TTC549 (cell line): Measurements from ENCODE around the gene KCNMA1.
"Not testable (repeated sequence)": the region's sequence is repeated elsewhere in the genome, so short reads cannot be mapped to it uniquely, and the experiment has no call there.

ENCODE experiments used
- FAIRE-seq: peaks from 2 replicates; lab custom pipeline; 2012; peaks lifted over from hg19 to GRCh38; lab: Jason Lieb, UNC

The KCNMA1 gene

GRCh38 chr10:77637532-77638320, at the start of gene KCNMA1:
KCNMA1 (minus strand) TSS chr10:77637808.
- no peak for FAIRE-seq

DNA sequence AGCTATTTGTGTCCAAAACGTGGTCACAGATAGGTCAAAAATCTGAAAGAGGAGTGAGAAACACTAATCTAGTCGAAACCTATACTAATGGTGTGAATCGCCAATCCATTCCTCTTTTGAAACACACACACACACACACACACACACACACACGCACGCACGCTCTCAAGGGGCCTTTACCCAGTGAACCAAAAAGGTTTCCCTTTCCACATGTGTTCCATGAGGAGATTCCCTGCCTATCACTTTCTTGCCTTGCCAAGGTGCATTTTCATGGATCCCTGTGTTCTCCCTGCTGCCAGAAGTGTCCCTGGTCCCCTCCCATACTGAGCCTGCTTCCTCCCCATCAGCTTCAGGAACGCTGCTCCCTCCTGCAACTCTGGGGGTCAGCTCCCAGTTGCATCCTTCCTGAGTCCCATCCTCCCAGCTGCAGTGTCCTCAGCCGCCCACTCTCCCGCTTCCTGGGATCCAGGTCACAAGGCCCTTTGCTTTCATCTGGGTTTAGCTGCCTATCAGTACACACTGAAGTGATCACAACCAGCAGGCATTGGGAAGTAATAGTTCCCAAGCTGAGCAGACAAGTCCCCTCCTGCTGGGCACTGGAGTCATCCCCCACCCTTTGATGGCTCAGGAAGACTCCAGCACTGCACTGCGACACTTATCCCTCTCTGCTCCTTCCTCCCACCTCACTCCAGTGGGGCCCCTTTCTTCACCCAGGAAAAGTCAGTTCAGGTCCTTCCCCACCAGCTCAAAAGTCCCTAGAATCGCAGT, 49.2 kb upstream of the KCNMA1 start:
- no peak for FAIRE-seq

DNA sequence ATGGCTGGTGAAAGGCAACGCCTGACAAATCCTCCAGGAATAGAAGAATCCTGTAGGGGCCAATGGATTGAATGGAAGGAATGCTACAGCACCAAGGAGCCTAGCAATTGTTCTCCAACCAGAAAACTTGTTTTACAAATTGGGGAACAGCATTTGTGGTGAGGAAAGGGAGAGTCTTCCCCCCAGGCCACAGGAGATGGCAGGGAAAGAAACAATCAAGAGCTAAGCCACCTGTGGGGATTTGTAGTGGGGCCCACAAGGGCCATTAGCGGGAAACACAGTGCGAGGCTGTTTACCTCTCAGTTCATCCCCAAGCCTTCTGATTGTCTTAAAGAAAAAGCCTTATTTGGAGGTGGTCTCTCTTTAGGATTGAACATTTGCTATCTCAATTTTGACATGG, 48.5 kb upstream of the KCNMA1 start:
- FAIRE-seq, result no peak

GRCh38 chr10:77685432-77685831, 47.8 kb upstream of the KCNMA1 start:
- no peak for FAIRE-seq

DNA sequence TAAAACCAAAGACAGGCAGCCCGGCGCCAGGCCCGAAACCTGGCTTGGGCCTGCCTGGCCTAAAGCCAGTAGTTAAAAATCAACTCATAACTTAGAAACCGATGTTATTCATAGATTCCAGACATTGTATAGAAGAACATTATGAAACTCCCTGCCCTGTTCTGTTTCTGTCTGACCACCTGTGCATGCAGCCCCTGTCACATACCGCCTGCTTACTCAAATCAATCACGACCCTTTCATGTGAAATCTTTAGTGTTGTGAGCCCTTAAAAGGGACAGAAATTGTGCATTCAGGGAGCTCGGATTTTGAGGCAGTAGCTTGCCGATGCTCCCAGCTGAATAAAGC, 45.5 kb upstream of the KCNMA1 start:
- not testable (repeated sequence) for FAIRE-seq

- no peak for FAIRE-seq
Observed at GRCh38 chr10:77682393-77683087, 44.9 kb upstream of the KCNMA1 start.

DNA sequence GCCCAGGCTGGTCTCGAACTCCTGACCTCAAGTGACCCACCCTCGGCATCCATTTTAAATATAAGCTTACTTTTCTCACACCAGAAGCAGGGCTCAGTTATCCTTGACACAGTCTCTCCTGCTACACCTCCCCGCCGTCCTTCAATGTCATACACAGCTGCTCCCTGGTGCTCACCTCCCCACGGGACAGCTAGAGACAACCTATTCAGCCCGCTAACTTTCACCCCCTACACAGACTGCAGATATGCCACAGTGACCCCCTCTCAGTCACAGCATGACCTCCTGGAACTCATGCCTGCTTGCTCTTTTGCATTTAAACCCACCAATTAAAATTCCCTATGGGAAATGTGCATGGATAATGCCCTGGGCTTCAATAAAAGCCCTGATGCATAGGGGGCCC, 44.2 kb upstream of the KCNMA1 start:
- FAIRE-seq, result no peak

GRCh38 chr10:77680811-77681210, 43.2 kb upstream of the KCNMA1 start:
- no peak for FAIRE-seq

DNA sequence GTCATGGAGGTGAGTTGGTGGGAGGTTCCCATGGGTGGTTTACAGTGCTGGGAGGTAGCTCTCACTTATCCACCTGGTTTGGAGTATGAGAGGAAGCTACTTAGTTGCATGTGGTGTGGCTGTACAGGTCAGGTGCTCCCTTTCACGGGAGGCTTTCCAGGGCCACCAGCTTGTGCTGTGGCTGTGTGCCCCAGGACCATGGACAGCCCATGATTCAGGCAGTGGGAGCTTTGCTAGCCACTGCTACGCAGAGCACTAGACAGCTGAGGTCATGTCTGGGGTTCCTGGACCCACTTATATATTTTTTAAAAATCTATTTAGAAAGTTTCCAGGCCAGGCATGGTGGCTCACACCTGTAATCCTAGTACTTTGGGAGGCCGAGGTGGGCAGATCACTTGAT, 42.5 kb upstream of the KCNMA1 start:
- no peak for FAIRE-seq

GRCh38 chr10:77679217-77679616, 41.6 kb upstream of the KCNMA1 start:
- no peak for FAIRE-seq

- FAIRE-seq, result no peak
Observed at GRCh38 chr10:77678146-77678545, 40.5 kb upstream of the KCNMA1 start.

DNA sequence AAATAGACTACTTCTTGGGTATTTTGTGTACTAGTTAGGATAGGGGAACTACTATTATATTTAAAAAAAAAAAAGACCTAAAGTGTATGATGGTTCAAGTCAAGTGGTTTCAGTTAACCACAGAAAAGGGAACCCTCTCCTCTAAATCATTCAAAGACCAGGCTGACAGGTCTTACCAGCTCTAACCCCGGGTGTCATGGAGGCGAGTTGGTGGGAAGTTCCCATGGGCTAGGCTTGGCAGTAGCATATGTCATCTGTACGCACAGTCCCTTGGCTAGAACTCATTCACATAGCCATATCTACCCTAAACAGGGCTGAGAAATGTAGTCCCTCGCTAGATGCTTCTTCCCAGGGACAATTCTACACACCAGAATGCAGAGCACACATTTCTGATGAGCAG, 37.7 kb upstream of the KCNMA1 start:
- no peak for FAIRE-seq

- no peak for FAIRE-seq
Observed at GRCh38 chr10:77673515-77674140, 36.0 kb upstream of the KCNMA1 start.

DNA sequence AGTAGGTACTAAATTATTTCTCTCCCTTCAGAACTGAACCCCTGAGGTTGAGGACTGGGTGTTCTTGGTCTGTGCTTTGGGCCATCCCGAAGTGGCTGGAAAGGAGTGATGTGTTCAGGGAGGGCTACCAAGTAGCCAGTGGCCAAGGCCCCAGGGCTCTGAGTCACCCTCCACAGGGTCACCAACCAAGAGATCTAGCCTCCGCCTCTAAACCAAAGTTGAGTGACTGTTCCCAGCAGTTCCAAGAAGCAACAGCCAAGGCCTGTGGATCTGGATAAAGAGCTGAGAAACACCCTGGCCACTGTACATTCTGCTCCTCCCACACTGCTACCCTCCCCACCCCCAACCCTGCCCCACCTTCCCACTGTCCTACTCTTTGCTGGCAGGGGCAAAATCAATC, 35.5 kb upstream of the KCNMA1 start:
- FAIRE-seq, result no peak

DNA sequence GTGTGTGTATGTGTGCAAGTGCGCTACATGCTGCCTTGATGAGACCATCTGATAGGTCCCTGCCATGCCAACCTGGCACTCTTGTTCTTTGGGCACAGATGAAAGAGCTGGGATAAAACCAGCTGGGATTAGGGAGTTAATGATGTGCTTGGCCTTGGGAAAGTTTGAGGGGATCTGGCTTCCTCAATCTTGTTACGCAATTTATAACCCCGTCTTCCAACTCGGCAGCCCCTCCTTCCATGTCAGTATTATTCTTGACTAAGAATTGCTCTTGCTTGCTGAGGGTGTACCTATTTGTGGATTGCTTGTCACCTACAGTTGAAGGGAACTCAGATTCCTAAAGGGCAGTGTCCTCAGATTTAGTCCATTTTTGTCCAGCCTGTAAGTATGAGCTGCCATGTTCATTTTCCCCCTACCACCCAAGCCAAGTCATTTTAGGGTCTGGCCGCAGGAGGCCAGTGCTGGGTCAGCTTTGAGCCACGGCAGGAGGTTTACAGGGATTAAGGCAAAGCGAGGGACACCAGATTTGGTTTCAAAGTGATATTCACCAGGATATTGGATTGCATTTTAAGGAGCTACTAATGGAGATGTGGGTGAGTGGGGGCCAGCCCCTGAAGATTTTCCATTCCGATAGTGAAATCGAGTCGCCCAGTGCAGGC, 34.1 kb upstream of the KCNMA1 start:
- FAIRE-seq, result no peak

DNA sequence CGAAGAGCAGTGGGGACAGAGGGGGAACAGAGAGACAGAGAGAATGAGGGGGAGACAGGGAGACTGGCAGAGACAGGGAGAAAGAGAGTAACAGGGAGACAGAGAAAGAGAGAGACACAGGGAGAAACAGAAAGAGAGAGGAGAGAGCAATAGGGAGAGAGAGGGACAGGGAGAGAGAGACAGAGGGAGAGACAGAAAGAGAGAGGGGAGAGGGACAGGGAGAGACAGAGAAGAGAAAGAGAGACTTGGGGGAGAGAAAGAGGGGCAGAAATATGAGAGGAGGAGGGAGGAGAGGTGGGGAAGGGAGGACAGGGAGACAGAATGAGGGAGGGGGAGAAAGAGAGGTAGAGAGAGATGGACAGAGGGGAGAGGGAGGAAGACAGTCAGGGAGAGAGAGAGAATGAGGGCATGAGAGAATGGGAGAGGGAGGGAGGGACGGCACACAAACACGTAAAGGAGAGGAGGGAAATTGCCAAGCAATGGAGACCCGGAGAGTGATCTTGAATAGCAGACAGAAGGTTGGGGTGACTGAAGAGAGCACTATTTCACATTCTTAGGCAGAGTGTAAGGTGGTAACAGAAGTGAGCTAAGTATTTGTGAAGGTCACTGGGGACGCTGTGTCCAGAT, 33.3 kb upstream of the KCNMA1 start:
- no peak for FAIRE-seq

DNA sequence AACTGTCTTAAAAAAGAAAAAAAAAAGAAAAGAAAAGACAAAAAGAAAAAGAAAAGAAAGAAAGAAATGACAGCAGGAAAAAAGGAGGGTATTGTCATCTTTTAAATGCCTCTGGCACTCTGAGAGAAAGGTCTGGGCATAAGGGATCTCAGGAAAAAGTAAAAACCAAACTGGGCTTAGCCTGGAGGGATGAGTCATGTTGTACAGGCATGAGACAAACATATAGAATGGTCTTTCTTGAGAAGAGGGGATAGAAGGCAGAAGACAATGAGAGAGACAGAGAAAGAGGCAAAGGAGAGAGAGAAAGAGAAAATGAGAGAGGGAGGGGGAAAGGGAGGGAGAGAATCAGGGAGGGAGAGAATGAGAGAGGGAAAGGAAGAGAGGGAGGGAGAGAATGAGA, 32.3 kb upstream of the KCNMA1 start:
- no peak for FAIRE-seq

DNA sequence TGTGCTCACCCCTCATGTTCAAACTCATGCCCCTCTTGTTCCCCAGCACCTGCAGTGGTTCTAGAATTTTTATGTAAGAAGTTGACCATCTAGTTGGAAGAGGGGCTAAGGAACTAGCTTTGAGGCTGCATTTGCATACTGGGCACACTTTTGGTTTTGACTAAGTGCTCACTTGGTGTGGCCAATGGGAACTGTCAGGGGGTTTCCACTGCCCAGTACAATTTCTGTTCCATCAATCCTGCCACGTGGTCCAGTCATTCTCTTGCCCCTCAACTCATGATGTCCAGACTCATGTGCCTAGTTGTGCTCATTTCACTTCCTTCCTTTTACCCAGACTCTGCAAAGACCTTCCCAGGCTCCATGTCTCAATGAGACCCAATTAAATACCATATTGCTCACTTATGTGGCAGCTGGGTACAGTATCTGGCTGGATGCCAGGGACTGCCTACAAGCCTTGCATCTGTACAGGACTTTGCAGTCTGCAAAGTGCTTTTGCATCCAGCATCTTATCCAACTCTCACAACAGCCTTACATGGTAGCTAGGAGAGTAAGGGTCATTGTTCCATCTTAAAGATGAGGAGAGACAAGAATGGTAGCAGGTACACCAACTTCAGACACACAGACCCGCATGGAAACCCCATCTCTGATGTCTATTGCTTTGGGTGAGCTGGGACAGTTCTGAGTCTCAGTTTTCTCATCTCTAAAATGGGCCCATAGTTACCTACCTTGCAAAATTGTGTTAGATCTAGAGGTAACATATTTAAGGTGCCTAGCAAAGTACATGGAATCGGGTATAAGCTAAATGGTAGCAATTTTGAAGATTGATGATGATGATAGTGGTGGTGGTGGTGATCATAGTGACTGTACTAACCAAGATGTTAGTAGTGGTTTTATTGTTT, 30.1 kb upstream of the KCNMA1 start:
- no peak for FAIRE-seq

DNA sequence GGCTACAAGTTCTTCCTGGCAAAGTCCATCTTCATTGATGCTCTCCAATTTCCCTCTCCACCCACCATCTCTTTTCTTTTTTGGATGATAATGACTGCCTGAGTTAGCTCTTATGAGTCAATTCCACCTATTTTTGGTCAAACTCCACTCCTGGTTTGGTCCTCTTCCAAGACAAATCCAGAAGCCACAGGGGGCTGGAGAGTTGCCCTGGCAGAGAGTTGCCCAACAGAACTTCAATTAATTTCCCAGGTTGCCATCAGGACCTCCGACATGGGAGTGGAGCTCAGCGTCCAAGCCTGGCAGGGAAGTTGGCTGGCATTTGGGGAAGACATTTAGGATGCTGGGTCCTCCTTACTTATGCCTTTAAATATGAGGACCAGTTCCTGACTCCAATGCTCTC, 29.2 kb upstream of the KCNMA1 start:
- no peak for FAIRE-seq

GRCh38 chr10:77664696-77665095, 27.1 kb upstream of the KCNMA1 start:
- no peak for FAIRE-seq

GRCh38 chr10:77664008-77664407, 26.4 kb upstream of the KCNMA1 start:
- FAIRE-seq, result no peak
